Lung (tissue), 12 donors: Measurements from ENCODE around the gene SLC25A31. TPM values are rescaled to one million over a fixed set of nuclear protein-coding genes. Genes with fewer than 3 reads are reported as not detected.

Experiments
- ATAC-seq: fragments of 200-7000 bp; cut with Tn5 transposase; one replicate; pipeline ENCODE4 v1.9.1; 2020; ENCODE audit warnings: moderate number of reproducible peaks; ENCODE audit not compliant: insufficient read depth, low FRiP score
- DNase-seq, 3 donors: peaks; one replicate each; pipeline ENCODE4 v3.0.0-alpha.2; 2013 to 2017
- H3K27ac ChIP-seq, 2 donors: one replicate each; pipeline ENCODE4 v1.5.1; 2013; ENCODE audit warnings: mild to moderate bottlenecking in 2 of 2, moderate library complexity in 2 of 2, control low read depth in 1 of 2, inconsistent platforms in 1 of 2, low read depth in 1 of 2, low read length in 1 of 2
- H3K27me3 ChIP-seq, 3 donors: one replicate each; pipeline ENCODE4 v1.5.1; 2013; ENCODE audit warnings: low read length in 2 of 3; ENCODE audit not compliant: control insufficient read depth in 3 of 3, insufficient read depth in 3 of 3
- H3K36me3 ChIP-seq, 4 donors: one replicate each; pipeline ENCODE4 v1.5.1; 2013; ENCODE audit warnings: low read length in 4 of 4, mild to moderate bottlenecking in 1 of 4, moderate library complexity in 1 of 4; ENCODE audit not compliant: control insufficient read depth in 4 of 4, insufficient read depth in 4 of 4
- H3K4me1 ChIP-seq, 5 donors: one replicate each; pipeline ENCODE4 v1.5.1; 2013; ENCODE audit warnings: low read length in 5 of 5, mild to moderate bottlenecking in 2 of 5, moderate library complexity in 1 of 5; ENCODE audit not compliant: control insufficient read depth in 5 of 5, insufficient read depth in 5 of 5
- H3K4me3 ChIP-seq: one replicate; pipeline ENCODE4 v1.5.1; 2013; ENCODE audit warnings: mild to moderate bottlenecking, control low read depth, moderate library complexity
- H3K9ac ChIP-seq, 2 donors: one replicate each; pipeline ENCODE4 v1.5.1; 2013; ENCODE audit warnings: low read length in 2 of 2, control low read depth in 1 of 2; ENCODE audit not compliant: insufficient read depth in 1 of 2
- H3K9me3 ChIP-seq, 4 donors: one replicate each; pipeline ENCODE4 v1.5.1; 2013; ENCODE audit warnings: low read length in 3 of 4, mild to moderate bottlenecking in 1 of 4, moderate library complexity in 1 of 4; ENCODE audit not compliant: control insufficient read depth in 4 of 4, insufficient read depth in 3 of 4
- CTCF ChIP-seq: IDR thresholded peaks from 2 replicates; pipeline ENCODE4 v1.5.1; 2012; ENCODE audit warnings: mild to moderate bottlenecking; ENCODE audit errors: control extremely low read depth, extremely low read depth
- WGBS, 2 donors: extraction: QIAGEN DNeasy Blood & Tissue Kit; methylation state at CpG; one replicate each; pipeline ENCODE4 v1.1.7; 2013; 5-methylcytosine and 5-hydroxymethylcytosine counted together
- polyA plus RNA-seq, 2 donors: library from polyadenylated mRNA; stranded (reverse); fragments of 200-250 nt; gene quantifications; one replicate each; pipeline ENCODE4 v1.2.1, GENCODE V29; 2013
- total RNA-seq, 2 donors: library from RNA; depleted of rRNA in 1 of 2; stranded (reverse); fragments of >200 nt in 1 of 2; gene quantifications; one replicate each; pipeline ENCODE4 v1.2.1, GENCODE V29; 2014 to 2021
- donor health status: control.
- donor health status: control.
- donor health status: Bipolar disorder and iron deficiency.
- donor health status: healthy.
- donor health status: DM: yes; HTN: yes; CAD: no.

Gene SLC25A31
- total and polyA plus RNA-seq, 4 donors = 0.06 TPM; not detected in 3

GRCh38 chr4:127687580-127687979 is 42.6 kb upstream of the SLC25A31 start:
- Histone ChIP-seq H3K4me3 (no peak overlapping the region), H3K9ac (no peak overlapping the region), H3K36me3 (peaks cover 3 to 10% (median 6%) of the 10 kb centered on the region in 4 donors), H3K4me1 (no peaks in the 10 kb centered on the region), H3K9me3 (peaks cover 0 to 2% (median 0%) of the 10 kb centered on the region in 4 donors), H3K27me3 (no peaks in the 10 kb centered on the region), H3K27ac (no peak overlapping the region)
- DNase-seq = peak in 2 of 3 donors; percentile 14 to 41
- ATAC-seq = no peak
- WGBS, 2 donors = 74 to 80% methylated on average over 7 of the region's 7 CpGs
- TF ChIP-seq CTCF = no peak

- WGBS, 2 donors = 52 to 76% methylated on average over 4 of the region's 4 CpGs
- H3K9me3 ChIP-seq = peaks cover 0 to 5% (median 2%) of the 10 kb centered on the region in 4 donors
- no peak overlapping the region for H3K4me3 ChIP-seq
- no peak overlapping the region for H3K9ac ChIP-seq
- H3K27me3 ChIP-seq = no peaks in the 10 kb centered on the region
- ATAC-seq (peak; percentile 41), DNase-seq (peak in 2 of 3 donors; percentile 3 to 7)
- H3K4me1 ChIP-seq = no peaks in the 10 kb centered on the region
- TF ChIP-seq CTCF = no peak
- H3K36me3 ChIP-seq = peaks cover 0 to 5% (median 2%) of the 10 kb centered on the region in 4 donors
- H3K27ac ChIP-seq = no peak overlapping the region
Observed at GRCh38 chr4:127698789-127699200, 31.4 kb upstream of the SLC25A31 start.

- Histone ChIP-seq H3K36me3 (peaks cover 0 to 20% (median 4%) of the 10 kb centered on the region in 4 donors), H3K9me3 (no peaks in the 10 kb centered on the region), H3K9ac (no peak overlapping the region), H3K4me3 (no peak overlapping the region), H3K27me3 (no peaks in the 10 kb centered on the region), H3K27ac (no peak overlapping the region), H3K4me1 (peaks cover 0 to 3% (median 0%) of the 10 kb centered on the region in 5 donors)
- DNase-seq = peak; percentile 25 to 62 (median 56)
- WGBS, 2 donors = 38 to 73% methylated on average over 5 of the region's 5 CpGs
- no peak for TF ChIP-seq CTCF
- peak; percentile 52 for ATAC-seq
Observed at GRCh38 chr4:127708985-127709384, 21.2 kb upstream of the SLC25A31 start.

GRCh38 chr4:127709456-127709855 is 20.7 kb upstream of the SLC25A31 start:
- no peak for ATAC-seq
- Histone ChIP-seq H3K27me3 (no peaks in the 10 kb centered on the region), H3K36me3 (peaks cover 2 to 20% (median 4%) of the 10 kb centered on the region in 4 donors), H3K9me3 (no peaks in the 10 kb centered on the region), H3K4me1 (peaks cover 0 to 3% (median 0%) of the 10 kb centered on the region in 5 donors), H3K4me3 (no peak overlapping the region), H3K27ac (no peak overlapping the region), H3K9ac (no peak overlapping the region)
- 71 to 80% methylated on average over 3 of the region's 3 CpGs for WGBS, 2 donors
- TF ChIP-seq CTCF = no peak
- DNase-seq = no peak
